Measurements from ENCODE around the gene RYK. TPM values are rescaled to one million over a fixed set of nuclear protein-coding genes. Genes with fewer than 3 reads are reported as not detected.

The RYK gene
- polyA plus RNA-seq, 1 donor (not counting 4 experiments of a cell fraction or from before 2014, with no cell fraction given), result 82.1 TPM

GRCh38 chr3:134299185-134299887 lies 48.7 kb upstream of the RYK start:
- Histone ChIP-seq H3K79me2 (ENCODE audit: control insufficient read depth, insufficient read depth, low read length) (no peaks in the 10 kb centered on the region), H3K4me2 (ENCODE audit: control insufficient read depth, extremely low read depth, insufficient read depth, low read depth, low read length) (no peak overlapping the region), H3K4me1 (ENCODE audit: control insufficient read depth, extremely low read depth, insufficient read depth, low read length) (no peaks in the 10 kb centered on the region), H3K36me3 (ENCODE audit: control insufficient read depth in 2 of 2, extremely low read depth in 1 of 2, insufficient read depth in 2 of 2, low read length in 2 of 2) (no peaks in the 10 kb centered on the region), H3K4me3 (ENCODE audit: control insufficient read depth in 2 of 3, extremely low read depth in 1 of 3, insufficient read depth in 2 of 3, low read depth in 1 of 3, low read length in 3 of 3) (no peak overlapping the region), H3K27me3 (ENCODE audit: control insufficient read depth, extremely low read depth, insufficient read depth, low read length) (no peaks in the 10 kb centered on the region), H4K20me1 (ENCODE audit: control insufficient read depth, extremely low read depth, insufficient read depth, low read length) (no peaks in the 10 kb centered on the region), H3K9me1 (ENCODE audit: control insufficient read depth, extremely low read depth, insufficient read depth, low read length) (no peaks in the 10 kb centered on the region), H2AFZ (ENCODE audit: control insufficient read depth, low read length) (peak overlapping the region; percentile 50), H3K9me3 (ENCODE audit: control insufficient read depth, low read depth, low read length) (no peaks in the 10 kb centered on the region), H3K27ac (ENCODE audit: control insufficient read depth, insufficient read depth, low read length) (no peak overlapping the region), H3K9ac (ENCODE audit: control insufficient read depth, extremely low read depth, insufficient read depth, low read length) (no peak overlapping the region)
- FAIRE-seq (peak; percentile 67), DNase-seq (ENCODE audit: low read depth, low spot score) (no peak)
- TF ChIP-seq CTCF (optimal IDR thresholded peaks at IDR 0.05 in 1 of 3, IDR thresholded peaks at IDR 0.05 in 1 of 3, conservative IDR thresholded peaks at IDR 0.05 in 1 of 3; ENCODE audit: extremely low read depth in 1 of 3, insufficient read depth in 2 of 3, low read length in 3 of 3), result peak; percentile 31 to 44 (median 37)
- no peak for TF ChIP-seq EZH2 (IDR thresholded peaks at IDR 0.05; ENCODE audit: low read length)
- dilution Hi-C loops (cut with MboI; ENCODE audit: extremely low pct_ligation_motif_present, low sequenced_read_pairs), result no loop called here

- Histone ChIP-seq H4K20me1 (ENCODE audit: control insufficient read depth, extremely low read depth, insufficient read depth, low read length) (no peaks in the 10 kb centered on the region), H3K27ac (ENCODE audit: control insufficient read depth, insufficient read depth, low read length) (no peak overlapping the region), H3K9me1 (ENCODE audit: control insufficient read depth, extremely low read depth, insufficient read depth, low read length) (no peaks in the 10 kb centered on the region), H3K36me3 (ENCODE audit: control insufficient read depth in 2 of 2, extremely low read depth in 1 of 2, insufficient read depth in 2 of 2, low read length in 2 of 2) (no peaks in the 10 kb centered on the region), H3K27me3 (ENCODE audit: control insufficient read depth, extremely low read depth, insufficient read depth, low read length) (no peaks in the 10 kb centered on the region), H3K4me2 (ENCODE audit: control insufficient read depth, extremely low read depth, insufficient read depth, low read depth, low read length) (no peak overlapping the region), H3K4me3 (ENCODE audit: control insufficient read depth in 2 of 3, extremely low read depth in 1 of 3, insufficient read depth in 2 of 3, low read depth in 1 of 3, low read length in 3 of 3) (no peak overlapping the region), H3K4me1 (ENCODE audit: control insufficient read depth, extremely low read depth, insufficient read depth, low read length) (no peaks in the 10 kb centered on the region), H2AFZ (ENCODE audit: control insufficient read depth, low read length) (no peak overlapping the region), H3K9me3 (ENCODE audit: control insufficient read depth, low read depth, low read length) (no peaks in the 10 kb centered on the region), H3K9ac (ENCODE audit: control insufficient read depth, extremely low read depth, insufficient read depth, low read length) (no peak overlapping the region), H3K79me2 (ENCODE audit: control insufficient read depth, insufficient read depth, low read length) (no peaks in the 10 kb centered on the region)
- no peak for FAIRE-seq
- no peak for TF ChIP-seq CTCF (optimal IDR thresholded peaks at IDR 0.05 in 1 of 3, IDR thresholded peaks at IDR 0.05 in 1 of 3, conservative IDR thresholded peaks at IDR 0.05 in 1 of 3; ENCODE audit: extremely low read depth in 1 of 3, insufficient read depth in 2 of 3, low read length in 3 of 3)
- no peak for TF ChIP-seq EZH2 (IDR thresholded peaks at IDR 0.05; ENCODE audit: low read length)
- no peak for DNase-seq (ENCODE audit: low read depth, low spot score)
- dilution Hi-C loops (cut with MboI; ENCODE audit: extremely low pct_ligation_motif_present, low sequenced_read_pairs), result no loop called here
These were observed 47.6 kb upstream of the RYK start for GRCh38 chr3:134298249-134298648.
